ENCODE results near the gene ZWILCH.
"Not testable (repeated sequence)": the region's sequence is repeated elsewhere in the genome, so short reads cannot be mapped to it uniquely, and the experiment has no call there.

ZWILCH gene

DNA sequence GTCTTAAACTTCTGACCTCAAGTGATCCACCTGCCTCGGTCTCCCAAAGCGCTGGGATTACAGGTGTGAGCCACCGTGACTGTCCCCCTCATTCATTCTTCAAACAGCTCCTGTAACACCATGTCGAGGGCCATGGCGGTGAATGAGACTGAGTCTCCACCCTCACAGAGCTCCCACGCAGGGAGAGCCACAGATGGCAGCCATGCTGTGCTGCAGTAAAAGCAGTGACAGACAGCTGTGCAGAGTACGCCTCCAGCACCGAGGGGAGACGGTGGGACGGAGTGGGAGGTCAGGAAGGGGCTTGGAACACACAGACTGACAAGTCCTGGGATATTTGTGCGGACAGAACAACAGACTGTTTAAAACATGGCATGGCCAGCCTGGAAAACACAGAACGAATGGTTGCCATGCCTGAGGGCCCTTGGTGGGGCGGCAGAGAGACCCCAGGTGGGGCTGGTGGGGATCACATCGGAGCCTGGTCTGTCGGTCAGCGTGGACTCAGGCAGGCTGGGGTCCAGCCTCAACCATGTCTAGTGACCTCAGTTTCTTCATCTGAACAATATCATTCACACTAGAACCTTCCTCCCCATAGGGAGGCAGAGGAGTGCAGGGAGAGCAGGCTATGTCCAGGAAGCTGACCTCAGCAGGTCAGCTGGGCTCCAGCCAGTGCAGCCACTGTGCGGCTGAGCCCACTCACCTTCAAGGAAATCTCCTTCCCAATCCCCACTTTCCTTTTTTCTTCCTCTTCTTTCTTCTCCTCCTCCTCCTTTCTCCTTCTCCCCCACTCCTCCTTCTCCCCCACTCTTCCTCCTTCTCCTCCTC lies 81.2 kb downstream of the ZWILCH start:
- DNase-seq (ENCODE audit: low read depth), result no peak

DNA sequence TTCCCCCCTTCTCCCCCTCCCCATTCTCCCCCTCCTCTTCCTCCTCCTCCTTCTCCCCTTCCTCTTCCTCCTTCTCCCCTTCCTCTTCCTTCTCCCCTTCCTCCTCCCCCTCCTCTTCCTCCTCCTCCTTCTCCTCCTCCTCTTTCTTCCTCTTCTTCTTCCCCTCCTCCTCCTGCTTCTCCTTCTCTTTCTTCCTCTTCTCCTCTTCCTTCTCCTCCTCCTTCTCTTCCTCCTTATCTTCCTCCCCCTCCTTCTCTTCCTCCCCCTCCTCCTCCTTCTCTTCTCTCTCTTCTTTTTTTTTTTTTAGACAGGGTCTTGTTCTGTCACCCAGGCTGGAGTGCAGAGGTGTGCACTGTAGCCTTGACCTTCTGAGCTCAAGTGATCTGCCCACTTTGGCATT lies 81.9 kb downstream of the ZWILCH start:
- no peak for DNase-seq (ENCODE audit: low read depth)

DNA sequence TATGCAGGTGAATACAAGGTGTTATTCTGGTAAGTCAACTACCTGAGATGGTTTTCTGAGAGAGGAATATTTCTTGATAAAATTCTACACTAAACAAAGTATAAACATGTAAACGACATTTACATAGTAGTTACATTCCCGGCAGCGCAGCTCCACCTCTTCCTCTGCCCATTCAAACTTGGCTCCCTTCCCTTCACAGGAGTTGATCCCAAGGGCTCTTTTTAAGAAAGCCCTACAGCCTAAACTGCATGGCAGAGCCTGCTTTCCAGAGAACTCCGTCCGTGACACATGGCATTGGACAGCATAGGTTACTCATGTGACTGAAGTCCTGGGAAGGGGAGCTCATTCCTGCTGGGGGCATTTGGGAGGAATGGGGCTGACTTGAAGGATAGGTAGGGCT lies 82.6 kb downstream of the ZWILCH start:
- no peak for DNase-seq (ENCODE audit: low read depth)

DNA sequence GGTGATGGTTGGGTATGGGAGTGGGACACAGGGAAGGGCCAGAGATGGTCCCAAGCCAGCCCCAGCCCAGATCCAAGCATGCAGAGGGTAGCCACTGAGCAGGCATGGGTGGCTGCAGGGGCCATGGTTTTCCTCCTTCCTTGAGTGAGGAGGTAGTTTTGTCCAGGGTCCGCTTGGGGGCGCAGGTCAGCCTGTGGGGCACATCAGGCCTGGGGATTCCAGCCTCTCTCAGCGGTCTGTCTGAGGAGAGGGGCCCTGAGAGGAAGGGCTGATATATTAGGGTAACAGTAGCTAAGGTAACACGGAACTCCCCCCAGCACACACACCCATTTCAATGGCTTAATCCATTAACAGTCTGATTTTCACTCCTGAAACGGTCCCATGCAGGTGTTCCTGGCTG lies 83.4 kb downstream of the ZWILCH start:
- no peak for DNase-seq (ENCODE audit: low read depth)

DNA sequence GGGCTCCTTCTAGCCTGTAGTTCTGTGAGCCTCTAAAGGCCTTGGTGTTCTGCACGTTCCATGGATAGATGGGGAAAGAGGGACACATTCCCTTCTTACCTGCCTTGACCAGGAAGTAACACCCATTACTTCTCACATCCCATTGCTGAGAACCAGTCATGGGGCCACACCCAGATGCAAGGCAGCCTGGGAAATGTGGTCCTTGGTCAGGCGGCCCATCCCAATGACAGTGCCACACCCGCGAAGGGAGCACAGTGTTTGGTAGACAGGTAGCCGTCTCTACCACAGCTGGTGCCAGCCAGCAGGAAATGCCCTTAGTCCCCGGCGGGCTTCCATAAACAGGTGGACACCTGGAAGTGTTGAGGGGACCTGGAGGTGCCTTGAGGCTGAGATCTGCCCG lies 83.8 kb downstream of the ZWILCH start:
- DNase-seq (ENCODE audit: low read depth), result no peak

DNA sequence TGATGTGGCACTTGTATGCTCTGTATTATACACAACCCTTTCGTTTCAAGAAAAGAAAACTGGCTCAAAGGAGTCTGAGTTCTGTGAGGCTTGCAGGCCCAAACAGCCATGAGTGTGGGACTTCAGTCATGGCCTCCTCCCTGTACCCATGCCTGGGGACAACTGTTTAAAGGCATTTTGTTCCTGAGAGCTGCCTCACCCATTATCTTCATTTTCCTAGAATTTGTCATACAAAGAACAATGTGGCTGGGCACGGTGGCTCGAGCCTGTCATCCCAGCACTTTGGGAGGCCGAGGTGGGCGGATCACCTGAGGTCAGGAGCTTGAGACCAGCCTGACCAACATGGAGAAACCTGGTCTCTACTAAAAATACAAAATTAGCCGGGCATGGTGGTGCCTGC lies 84.3 kb downstream of the ZWILCH start:
- not testable (repeated sequence) for DNase-seq (ENCODE audit: low read depth)

DNA sequence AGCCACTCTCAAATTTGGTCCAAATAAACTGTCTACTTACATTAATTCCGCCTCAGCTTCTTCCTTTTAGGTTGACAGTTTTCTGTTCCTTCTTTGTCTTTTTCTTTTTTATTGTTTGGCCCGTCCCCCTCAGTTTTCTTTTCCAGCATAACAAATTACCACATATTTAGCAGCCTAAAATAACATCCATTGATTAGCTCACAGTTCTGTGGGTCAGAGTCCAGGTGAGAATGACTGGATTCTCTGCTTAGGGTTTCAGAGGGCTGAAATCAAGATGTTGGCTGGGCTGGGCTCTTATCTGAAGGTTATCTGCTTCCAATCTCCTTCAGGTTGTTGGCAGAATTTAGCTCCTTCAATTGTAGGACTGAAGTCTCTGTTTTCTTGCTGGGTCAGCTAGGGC lies 85.3 kb downstream of the ZWILCH start:
- no peak for DNase-seq (ENCODE audit: low read depth)

DNA sequence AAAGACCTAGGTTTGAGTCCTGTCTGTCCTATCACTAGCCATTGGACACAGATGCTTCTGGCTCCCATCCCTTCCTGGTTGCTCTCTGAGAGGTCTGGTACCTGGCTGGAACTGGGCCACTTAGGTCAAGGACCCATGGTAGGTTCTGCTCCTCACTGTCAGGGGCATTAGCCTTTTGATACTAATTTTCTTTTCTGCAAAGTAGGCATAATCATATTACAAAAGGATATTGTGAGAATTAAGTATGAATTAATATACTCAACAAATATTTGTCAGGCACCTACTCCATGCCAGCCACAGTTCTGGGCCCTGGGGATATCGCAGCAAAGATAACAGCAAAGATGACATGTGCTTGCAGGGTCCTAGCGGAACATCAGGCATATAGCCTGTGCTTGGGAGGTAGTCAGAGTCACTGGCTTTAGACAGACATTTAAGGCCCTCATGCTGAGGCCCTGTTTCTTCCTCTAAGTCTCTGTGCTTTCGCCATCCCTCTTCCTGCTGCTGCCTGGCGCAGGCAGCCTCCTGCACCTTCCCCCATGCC lies 86.3 kb downstream of the ZWILCH start:
- no peak for DNase-seq (ENCODE audit: low read depth)

DNA sequence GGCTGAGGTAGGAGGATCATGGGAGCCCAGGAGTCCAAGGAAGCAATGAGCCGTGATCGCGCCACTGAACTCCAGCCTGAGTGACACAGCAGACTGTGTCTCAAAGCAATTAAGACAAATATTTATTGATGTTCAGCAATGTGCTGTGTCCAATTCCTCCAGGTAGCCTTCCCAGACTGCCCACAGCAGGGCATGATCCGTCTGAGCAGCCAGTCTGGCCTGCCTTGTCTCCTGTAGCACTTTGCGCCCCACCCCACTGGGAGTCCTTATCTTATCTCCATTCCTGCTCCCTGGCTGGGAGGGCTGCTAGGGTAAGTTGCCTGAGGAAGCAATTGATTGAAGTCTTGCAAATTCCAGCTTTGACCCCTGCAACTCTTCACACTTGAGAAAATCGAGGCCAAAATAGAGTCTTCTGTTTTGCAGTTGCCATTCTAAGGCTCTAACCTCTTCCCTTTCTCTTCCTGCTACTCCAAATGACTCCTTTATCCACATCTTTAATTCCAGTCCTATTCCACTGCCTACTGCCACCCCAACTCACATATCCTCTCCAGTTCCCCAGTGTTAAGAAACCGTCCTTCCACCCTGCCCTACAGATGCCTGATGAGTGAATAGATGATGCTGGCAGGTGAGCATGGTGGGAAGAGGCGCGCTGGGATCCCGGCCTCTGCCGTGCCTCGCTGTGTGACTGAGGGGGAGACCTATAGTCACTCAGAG lies 87.5 kb downstream of the ZWILCH start:
- no peak for DNase-seq (ENCODE audit: low read depth)

DNA sequence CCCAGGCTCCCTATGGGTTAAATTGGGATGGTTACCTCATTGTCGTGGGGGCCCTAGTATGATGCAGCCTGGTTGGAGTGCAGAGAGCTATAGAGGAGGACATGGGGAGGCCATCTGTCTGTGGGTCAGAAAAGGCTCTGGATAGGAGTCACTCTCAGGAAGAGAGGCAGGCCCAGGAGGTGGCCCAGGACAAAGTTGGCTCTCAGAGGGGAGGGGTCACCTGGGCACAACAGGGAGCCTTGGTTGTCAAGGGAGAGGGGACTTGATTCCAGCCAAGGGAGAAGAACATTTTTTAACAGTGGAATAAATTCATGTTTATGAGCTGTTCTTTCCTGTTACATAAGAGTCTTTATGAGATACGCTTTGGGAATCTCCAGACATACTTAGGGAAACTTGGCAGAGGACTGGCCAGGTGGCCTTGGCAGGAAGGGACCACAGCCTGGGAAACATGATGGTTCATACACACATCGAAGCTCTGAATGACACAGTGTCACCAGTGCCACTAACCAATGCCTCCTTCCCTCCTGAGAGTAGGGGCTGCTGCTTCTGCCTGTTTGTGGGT lies 88.2 kb downstream of the ZWILCH start:
- DNase-seq (ENCODE audit: low read depth), result no peak

DNA sequence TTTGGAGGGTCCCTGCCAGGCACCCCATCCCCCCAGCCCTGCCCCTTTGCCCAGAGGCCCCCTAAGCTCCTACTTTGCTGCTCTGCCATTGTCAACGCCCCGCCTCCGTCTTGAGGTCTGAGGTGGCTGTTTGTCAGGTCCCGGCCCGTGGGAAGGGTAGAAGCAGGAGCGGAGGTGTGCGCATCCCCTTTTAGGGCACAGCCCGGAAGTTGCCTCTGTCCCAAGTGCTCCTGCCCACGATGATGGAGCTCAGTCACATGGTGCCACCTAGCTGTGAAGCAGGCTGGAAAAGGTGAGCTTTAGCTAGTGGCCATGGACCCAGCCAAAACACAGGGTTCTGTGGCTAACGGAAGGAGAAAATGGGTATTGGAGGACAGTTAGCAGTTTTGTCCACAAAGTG lies 89.2 kb downstream of the ZWILCH start:
- DNase-seq (ENCODE audit: low read depth), result no peak

DNA sequence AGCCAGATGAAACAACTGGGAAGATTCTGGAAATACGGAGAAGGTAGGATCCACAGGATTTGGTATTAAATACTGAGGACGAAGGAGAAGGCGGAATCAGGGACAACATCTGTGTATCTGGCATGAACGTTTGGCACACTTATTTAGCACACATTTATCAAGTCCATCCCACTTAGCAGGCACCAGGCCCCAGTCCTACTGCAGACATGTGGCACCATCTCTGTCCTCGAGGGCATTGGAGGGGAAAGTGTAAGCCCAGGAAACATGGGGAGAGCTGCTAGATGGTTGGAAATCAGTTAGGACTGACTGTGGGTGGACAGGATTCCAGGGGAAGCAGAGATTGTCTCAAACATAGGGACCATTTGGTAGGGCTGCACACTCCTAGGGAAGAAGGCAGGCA lies 89.7 kb downstream of the ZWILCH start:
- DNase-seq (ENCODE audit: low read depth), result no peak

DNA sequence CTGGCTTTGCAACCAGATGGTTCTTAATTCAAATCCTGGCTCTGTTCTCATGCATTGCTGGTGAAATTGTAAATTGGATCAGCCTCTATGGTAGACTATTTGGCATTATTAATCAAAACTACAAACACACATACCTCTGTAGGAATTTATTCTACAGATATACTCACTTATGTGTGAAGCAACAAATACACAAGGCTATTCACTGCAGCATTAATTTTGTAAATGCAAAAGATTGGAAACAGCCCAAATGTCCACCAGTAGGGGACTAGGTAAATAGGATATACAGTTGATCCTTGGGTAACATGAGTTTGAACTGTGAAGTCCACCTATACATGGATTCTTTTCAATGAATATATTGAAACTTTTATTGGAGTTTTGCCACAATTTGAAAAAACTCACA lies 90.2 kb downstream of the ZWILCH start:
- no peak for DNase-seq (ENCODE audit: low read depth)

DNA sequence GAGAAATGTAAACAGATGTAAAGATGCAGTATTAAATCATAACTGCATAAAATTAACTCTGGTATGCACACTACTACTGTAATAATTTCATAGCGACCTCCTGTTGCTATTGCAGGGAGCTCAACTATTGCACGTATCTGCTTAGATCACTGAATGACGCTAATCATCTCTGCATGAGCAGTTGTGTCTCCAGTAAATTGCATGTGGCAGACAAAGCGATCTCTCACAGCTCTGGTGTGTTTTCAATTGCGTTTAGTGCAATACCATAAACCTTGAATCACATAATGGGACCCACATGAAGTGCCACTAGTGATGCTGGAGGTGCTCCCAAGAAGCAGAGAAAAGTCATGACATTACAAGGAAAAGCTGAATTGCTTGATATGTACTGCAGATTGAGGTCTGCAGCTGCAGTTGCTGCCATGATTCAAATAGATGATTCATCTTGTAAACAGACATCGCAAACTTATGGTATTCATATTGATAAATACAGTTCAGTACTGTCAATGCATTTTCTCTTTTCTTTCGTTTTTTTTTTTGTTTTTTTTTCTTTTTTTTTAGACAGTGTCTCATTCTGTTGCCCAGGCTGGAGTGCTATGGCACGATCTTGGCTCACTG lies 90.9 kb downstream of the ZWILCH start:
- no peak for DNase-seq (ENCODE audit: low read depth)

DNA sequence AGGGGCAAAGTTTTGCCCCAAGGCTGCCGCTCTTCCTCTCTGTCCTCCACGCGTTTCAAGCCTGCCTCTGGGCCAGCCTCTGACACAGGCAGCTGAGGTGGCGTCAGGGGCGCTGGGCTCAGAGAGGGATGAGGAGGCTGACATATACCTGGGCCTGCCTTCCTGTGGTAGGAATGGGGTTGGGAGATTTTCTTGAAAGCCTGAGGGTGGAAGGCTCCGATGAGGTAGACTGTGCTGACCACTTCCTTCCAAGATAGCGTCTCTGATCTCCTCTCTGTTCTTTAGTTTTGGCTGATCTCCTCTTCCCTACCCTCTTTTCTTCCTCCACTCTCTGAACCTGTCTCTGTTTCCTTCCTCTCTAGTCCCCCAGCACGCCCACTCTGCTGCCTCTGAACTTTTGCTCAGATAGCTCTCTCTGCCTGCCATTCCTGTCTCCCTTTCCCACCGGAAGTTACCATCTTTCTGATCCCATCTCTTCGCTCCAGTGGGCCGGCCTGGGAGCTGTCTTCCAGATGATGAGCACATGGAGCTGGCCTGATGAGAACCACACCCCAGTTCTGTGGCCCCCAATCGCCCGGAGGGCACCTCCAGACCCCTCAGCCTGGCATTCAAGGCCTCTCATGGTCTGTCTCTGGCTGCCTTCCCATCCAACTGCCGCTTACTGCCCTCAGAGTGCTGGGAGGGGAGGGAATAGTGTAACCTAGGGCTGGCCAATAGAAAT lies 93.1 kb downstream of the ZWILCH start:
- DNase-seq (ENCODE audit: low read depth), result no peak

Measured in activated T-cell treated with anti-CD3 and anti-CD28 coated beads for 24 hours (primary cell).